ENCODE measurements around the gene NUDT21.

DNA sequence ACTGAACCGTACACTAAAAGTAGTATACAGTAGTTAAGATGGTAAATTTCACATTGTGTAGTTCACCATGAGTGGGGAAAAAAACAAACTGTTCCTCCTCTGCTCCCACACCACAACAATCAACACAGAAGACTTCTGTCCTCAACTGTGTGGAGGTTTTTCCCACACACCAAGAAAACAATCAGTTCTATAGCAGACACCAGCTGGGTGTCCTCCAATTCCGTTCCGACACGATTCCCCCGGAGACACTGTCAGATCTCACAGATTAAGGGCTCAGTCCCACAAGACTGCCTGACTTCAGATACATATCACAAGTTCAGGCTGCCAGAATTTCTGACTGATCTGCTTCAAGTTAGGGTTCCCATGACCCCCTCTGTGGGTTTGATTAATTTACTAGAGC lies 36.9 kb upstream of the NUDT21 start:
- TF ChIP-seq, protein P1, sequence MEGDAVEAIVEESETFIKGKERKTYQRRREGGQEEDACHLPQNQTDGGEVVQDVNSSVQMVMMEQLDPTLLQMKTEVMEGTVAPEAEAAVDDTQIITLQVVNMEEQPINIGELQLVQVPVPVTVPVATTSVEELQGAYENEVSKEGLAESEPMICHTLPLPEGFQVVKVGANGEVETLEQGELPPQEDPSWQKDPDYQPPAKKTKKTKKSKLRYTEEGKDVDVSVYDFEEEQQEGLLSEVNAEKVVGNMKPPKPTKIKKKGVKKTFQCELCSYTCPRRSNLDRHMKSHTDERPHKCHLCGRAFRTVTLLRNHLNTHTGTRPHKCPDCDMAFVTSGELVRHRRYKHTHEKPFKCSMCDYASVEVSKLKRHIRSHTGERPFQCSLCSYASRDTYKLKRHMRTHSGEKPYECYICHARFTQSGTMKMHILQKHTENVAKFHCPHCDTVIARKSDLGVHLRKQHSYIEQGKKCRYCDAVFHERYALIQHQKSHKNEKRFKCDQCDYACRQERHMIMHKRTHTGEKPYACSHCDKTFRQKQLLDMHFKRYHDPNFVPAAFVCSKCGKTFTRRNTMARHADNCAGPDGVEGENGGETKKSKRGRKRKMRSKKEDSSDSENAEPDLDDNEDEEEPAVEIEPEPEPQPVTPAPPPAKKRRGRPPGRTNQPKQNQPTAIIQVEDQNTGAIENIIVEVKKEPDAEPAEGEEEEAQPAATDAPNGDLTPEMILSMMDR (IDR thresholded peaks at IDR 0.05) = no peak
- TF ChIP-seq POLR2A (IDR thresholded peaks at IDR 0.05) = no peak
